HCT116 (cell line): ENCODE results near the gene SLC4A9. TPM values are rescaled to one million over a fixed set of nuclear protein-coding genes. Genes with fewer than 3 reads are reported as not detected.

Experiments
- ATAC-seq: fragments of 200-7000 bp; cut with Tn5 transposase; 2 replicates; pipeline ENCODE4 v1.9.1; 2020; ENCODE audit warnings: mild to moderate bottlenecking, moderate library complexity
- BruUV-seq: library from RNA; stranded (reverse); fragments of 400-500 nt; replicated peaks from 2 replicates; lab custom pipeline; 2021; lab: Mats Ljungman, UMichigan
- CTCF ChIA-PET: fragments of 300-600 bp; sonication (Branson Sonifier 250); formaldehyde crosslinking; loops from one replicate; lab custom pipeline; 2021; ENCODE audit warnings: antibody characterized with exemption; lab: Charles Lee
- POLR2A ChIA-PET: fragments of 300-600, 350-600 bp; sonication (Branson Sonifier 250); formaldehyde crosslinking; loops from one replicate; lab custom pipeline; 2021; ENCODE audit warnings: antibody characterized with exemption; lab: Charles Lee
- RAD21 ChIA-PET, 2 experiments: fragments of 300-600 bp; sonication (Branson Sonifier 250); formaldehyde crosslinking; loops; one replicate each; lab custom pipeline; 2023; ENCODE audit warnings: low total read pairs in 2 of 2; ENCODE audit not compliant: uncharacterized antibody in 2 of 2, unreplicated experiment in 2 of 2, low non-redundant PET in 1 of 2; lab: Charles Lee
- DNase-seq: peaks from one replicate; pipeline ENCODE4 v3.0.0-alpha.2; 2010; ENCODE audit warnings: low read depth, low spot score
- H2AFZ ChIP-seq: fragments of 200-600 bp; shearing (Covaris generic), sonication (generic); 2 replicates; pipeline ENCODE4 v1.6.1; 2017; ENCODE audit warnings: low read depth, mixed run types, mixed read lengths, antibody characterized with exemption, low read length; ENCODE audit not compliant: poor library complexity, severe bottlenecking
- H3K27ac ChIP-seq: 2 replicates; pipeline ENCODE4 v1.5.1; 2012; ENCODE audit warnings: low read depth, low read length
- H3K27me3 ChIP-seq: fragments of 200-600 bp; sonication (generic); 2 replicates; pipeline ENCODE4 v1.6.1; 2016; ENCODE audit warnings: mixed run types, low read length, mixed read lengths; ENCODE audit not compliant: insufficient read depth
- H3K36me3 ChIP-seq, 2 experiments: fragments of 200-500 bp in 1 of 2; fragments of 200-600 bp in 1 of 2; sonication (Bioruptor generic) in 1 of 2; sonication (generic) in 1 of 2; 2 replicates each; pipeline versions ENCODE4 v1.5.1 to v1.6.1; 2014 to 2016; ENCODE audit warnings: low read length in 2 of 2, inconsistent platforms in 1 of 2, mixed read lengths in 1 of 2, mixed run types in 1 of 2; ENCODE audit not compliant: insufficient read depth in 2 of 2, control insufficient read depth in 1 of 2
- H3K4me1 ChIP-seq, 2 experiments: fragments of 200-600 bp in 1 of 2; sonication (generic) in 1 of 2; 2 replicates each; pipeline versions ENCODE4 v1.5.1 to v1.6.1; 2012 to 2017; ENCODE audit warnings: low read length in 2 of 2, inconsistent platforms in 1 of 2, mild to moderate bottlenecking in 1 of 2, mixed read lengths in 1 of 2, mixed run types in 1 of 2, moderate library complexity in 1 of 2; ENCODE audit not compliant: insufficient read depth in 2 of 2, control insufficient read depth in 1 of 2
- H3K4me2 ChIP-seq: fragments of 200-600 bp; sonication (generic); 2 replicates; pipeline ENCODE4 v1.6.1; 2017; ENCODE audit warnings: mixed run types, low read length, mixed read lengths
- H3K4me3 ChIP-seq, 2 experiments: fragments of 200-600 bp in 1 of 2; sonication (generic) in 1 of 2; replicated peaks in 1 of 2; 2 replicates each; pipeline ENCODE4 v1.5.1; 2011 to 2016; ENCODE audit warnings: low read length in 2 of 2, control low read depth in 1 of 2, low read depth in 1 of 2, mild to moderate bottlenecking in 1 of 2, mixed read lengths in 1 of 2, mixed run types in 1 of 2
- H3K79me2 ChIP-seq: fragments of 200-600 bp; sonication (generic); 2 replicates; pipeline ENCODE4 v1.6.1; 2017; ENCODE audit warnings: mild to moderate bottlenecking, mixed run types, low read length, moderate library complexity, mixed read lengths; ENCODE audit not compliant: insufficient read depth
- H3K9ac ChIP-seq: fragments of 200-600 bp; sonication (generic); 2 replicates; pipeline ENCODE4 v1.6.1; 2016; ENCODE audit warnings: low read length, mixed read lengths
- H3K9me2 ChIP-seq: fragments of 200-600 bp; sonication (generic), shearing (Covaris generic); 2 replicates; pipeline ENCODE4 v1.6.1; 2017; ENCODE audit warnings: mixed run types, mild to moderate bottlenecking, moderate library complexity; ENCODE audit not compliant: insufficient read depth
- H3K9me3 ChIP-seq, 2 experiments: fragments of 200-500 bp in 1 of 2; fragments of 200-600 bp in 1 of 2; sonication (Bioruptor generic) in 1 of 2; sonication (generic) in 1 of 2; 2 replicates each; pipeline ENCODE4 v1.6.1; 2014 to 2017; ENCODE audit warnings: low read length in 2 of 2, mixed read lengths in 2 of 2, inconsistent platforms in 1 of 2, low read depth in 1 of 2, mild to moderate bottlenecking in 1 of 2, mixed run types in 1 of 2, moderate library complexity in 1 of 2; ENCODE audit not compliant: control insufficient read depth in 1 of 2, insufficient read depth in 1 of 2
- H4K20me1 ChIP-seq: fragments of 200-600 bp; sonication (generic), shearing (Covaris generic); 2 replicates; pipeline ENCODE4 v1.6.1; 2017; ENCODE audit warnings: mixed run types, mild to moderate bottlenecking, moderate library complexity; ENCODE audit not compliant: insufficient read depth
- ELF1 ChIP-seq: IDR thresholded peaks from 2 replicates; pipeline ENCODE4 v1.6.1; 2012; ENCODE audit warnings: low read depth, borderline replicate concordance
- EZH2phosphoT487 ChIP-seq: fragments of 200-600 bp; IDR thresholded peaks from 2 replicates; pipeline ENCODE4 v1.6.1; 2018; ENCODE audit warnings: antibody characterized with exemption, borderline replicate concordance
- RAD21 ChIP-seq: IDR thresholded peaks from 2 replicates; pipeline ENCODE4 v1.6.1; 2012; ENCODE audit warnings: low read depth, mild to moderate bottlenecking
- ZFX ChIP-seq: fragments of 450-650 bp; IDR thresholded peaks from 2 replicates; pipeline ENCODE4 v1.6.1; 2017
- intact Hi-C: fragments of 100-400 bp; cut with micrococcal nuclease; formaldehyde crosslinking; loops from 2 replicates; pipeline ENCODE4 v1.10.0; 2022
- total RNA-seq: library from RNA; stranded (reverse); gene quantifications from one replicate; pipeline ENCODE4 v1.2.1, GENCODE V29; 2021; ENCODE audit not compliant: unreplicated experiment

The SLC4A9 gene
- total RNA-seq, 1 experiment from 2014 or later: 0.49 TPM

DNA sequence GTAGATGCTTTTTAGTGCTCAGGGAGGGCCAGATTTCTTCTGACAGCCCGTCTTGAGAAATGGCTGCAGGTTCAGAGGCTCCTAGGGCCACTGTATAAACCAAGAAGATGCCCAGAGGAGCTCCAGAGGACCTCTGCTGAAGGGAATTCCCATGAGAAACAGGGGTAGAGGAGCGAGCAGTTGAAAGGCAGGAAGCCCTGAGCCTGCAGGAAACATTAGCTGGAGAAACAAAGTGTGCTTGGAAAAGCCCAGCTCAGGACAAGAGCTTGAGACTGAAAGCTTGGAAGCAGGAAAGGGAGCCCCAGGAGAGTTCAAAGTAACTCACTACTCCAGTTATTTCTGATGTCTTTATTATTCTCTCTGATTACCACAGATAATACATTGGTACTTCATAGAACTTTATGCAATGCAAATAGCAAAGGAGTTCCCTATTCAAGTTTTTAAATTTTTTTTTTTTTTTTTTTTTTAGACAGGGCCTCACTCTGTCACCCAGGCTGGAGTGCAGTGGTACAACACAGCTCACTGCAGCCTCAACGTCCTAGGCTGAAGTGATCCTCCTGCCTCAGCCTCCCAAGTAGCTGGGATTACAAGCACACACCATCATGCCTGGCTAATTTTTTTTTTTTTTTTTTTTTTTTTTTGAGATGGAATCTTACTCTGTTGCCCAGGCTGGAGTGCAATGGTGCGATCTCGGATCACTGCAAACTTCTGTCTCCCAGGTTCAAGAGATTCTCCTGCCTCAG is 30.1 kb upstream of the SLC4A9 start:
- H3K4me1 ChIP-seq: no peaks in the 10 kb centered on the region
- no peak for DNase-seq
- H4K20me1 ChIP-seq: no peaks in the 10 kb centered on the region
- POLR2A ChIA-PET: interaction anchor here (4.6 kb wide), 1 partner anchor 16 kb away, joined by 20 read pairs; the partner anchor contains the start of gene HBEGF
- H3K4me3 ChIP-seq: no peak overlapping the region
- no peaks in the 10 kb centered on the region for H3K9me3 ChIP-seq
- no peak overlapping the region for H2AFZ ChIP-seq
- no TSS peak for BruUV-seq
- H3K4me2 ChIP-seq: no peak overlapping the region
- CTCF ChIA-PET: no interaction called here
- RAD21 ChIA-PET: no interaction called here
- H3K27me3 ChIP-seq: no peaks in the 10 kb centered on the region
- H3K9ac ChIP-seq: no peak overlapping the region
- TF ChIP-seq EZH2phosphoT487: no peak
- no peak for TF ChIP-seq ELF1
- no peak for TF ChIP-seq ZFX
- TF ChIP-seq RAD21: no peak
- no peak for ATAC-seq
- intact Hi-C loops: no loop called here
- no peak overlapping the region for H3K27ac ChIP-seq
- H3K9me2 ChIP-seq: no peaks in the 10 kb centered on the region
- H3K79me2 ChIP-seq: no peaks in the 10 kb centered on the region
- peaks cover 8 to 12% of the 10 kb centered on the region in 2 experiments; a peak in 1 of 4 replicates for H3K36me3 ChIP-seq

DNA sequence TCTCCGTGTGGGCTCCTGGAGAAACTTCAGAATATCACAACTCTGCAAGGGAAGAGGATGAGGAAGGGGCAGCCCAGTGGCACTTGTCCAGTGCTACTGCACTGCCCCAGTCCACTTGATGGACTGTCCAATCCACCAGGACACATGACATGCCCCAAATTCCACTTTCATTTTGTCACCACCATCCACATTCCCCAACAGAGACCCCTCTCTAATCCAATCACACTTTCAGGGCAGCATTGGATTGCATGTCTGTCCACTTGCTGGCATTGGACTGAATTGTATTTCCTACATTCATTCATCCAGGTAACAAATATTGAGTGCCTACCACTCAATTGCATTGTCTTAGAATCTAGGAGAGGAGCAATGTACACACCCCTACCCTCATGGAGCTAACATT is 28.4 kb upstream of the SLC4A9 start:
- no peak overlapping the region for H3K4me3 ChIP-seq
- no peaks in the 10 kb centered on the region for H3K27me3 ChIP-seq
- no peak overlapping the region for H3K27ac ChIP-seq
- H3K9ac ChIP-seq: no peak overlapping the region
- no peaks in the 10 kb centered on the region for H3K9me3 ChIP-seq
- DNase-seq: no peak
- no peaks in the 10 kb centered on the region for H4K20me1 ChIP-seq
- intact Hi-C loops: no loop called here
- no peak for TF ChIP-seq ZFX
- H2AFZ ChIP-seq: no peak overlapping the region
- no peaks in the 10 kb centered on the region for H3K9me2 ChIP-seq
- no peaks in the 10 kb centered on the region for H3K4me1 ChIP-seq
- no TSS peak for BruUV-seq
- H3K36me3 ChIP-seq: peaks cover 8 to 18% of the 10 kb centered on the region in 2 experiments; a peak in 2 of 4 replicates
- no peaks in the 10 kb centered on the region for H3K79me2 ChIP-seq
- CTCF ChIA-PET: no interaction called here
- RAD21 ChIA-PET: no interaction called here
- no peak overlapping the region for H3K4me2 ChIP-seq
- POLR2A ChIA-PET: no interaction called here
- ATAC-seq: no peak
